ENCODE data around the gene DNM1.

DNM1 gene

DNA sequence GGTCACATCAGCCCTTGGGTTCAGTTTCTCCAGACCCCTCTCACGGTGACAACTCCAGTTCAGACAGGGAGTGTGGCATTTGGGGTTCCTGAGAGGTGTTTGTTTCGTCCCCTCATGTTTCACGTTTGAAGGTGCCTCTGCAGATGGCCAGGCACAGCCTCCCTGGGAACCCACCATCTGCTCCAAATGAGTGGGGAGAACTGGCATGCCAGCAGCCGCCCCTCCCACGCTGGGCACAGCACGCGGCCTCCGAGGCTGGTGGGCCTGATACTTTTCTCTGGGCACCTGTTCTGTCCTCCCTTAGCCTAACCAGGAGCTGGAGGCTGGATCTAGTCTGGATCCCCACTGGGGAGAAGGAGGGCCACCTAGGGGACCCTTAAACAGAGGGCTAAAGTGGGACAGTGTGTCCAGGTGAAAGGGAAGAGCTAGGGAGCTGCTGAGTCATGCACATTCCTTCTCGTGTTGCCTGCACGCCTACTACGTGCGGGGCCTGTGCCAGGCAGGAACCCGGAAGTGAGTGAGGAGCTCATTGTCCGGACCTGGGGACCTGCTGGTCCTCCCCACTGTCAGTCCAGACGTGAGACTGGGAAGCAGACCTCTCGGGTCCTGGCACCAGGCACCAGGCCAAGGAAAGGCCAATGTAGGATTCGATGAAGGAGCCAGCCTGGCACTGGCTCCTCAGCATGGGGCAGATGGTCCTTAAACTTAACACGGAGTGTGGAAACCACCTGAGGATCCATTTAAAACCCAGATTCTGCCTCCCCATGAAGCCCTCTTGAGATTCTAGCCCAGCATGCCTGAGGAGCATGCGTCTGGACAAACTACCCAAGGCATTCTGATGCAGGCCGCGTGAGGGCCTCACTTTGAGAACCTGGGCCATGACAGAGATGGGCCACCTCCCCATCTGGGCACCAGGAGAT is 11.7 kb downstream of the DNM1 start:
- Histone ChIP-seq H3K9ac (ENCODE audit: low read depth in 1 of 2, low read length in 2 of 2) (no peak overlapping the region), H3K4me1 (ENCODE audit: control insufficient read depth in 2 of 2, insufficient read depth in 2 of 2, low read length in 2 of 2) (peaks cover 6 to 21% of the 10 kb centered on the region in 2 donors), H3K4me3 (ENCODE audit: low read length in 2 of 2) (no peak overlapping the region), H3K36me3 (ENCODE audit: control insufficient read depth in 2 of 2, insufficient read depth in 2 of 2, low read length in 2 of 2) (no peaks in the 10 kb centered on the region), H3K9me3 (ENCODE audit: control insufficient read depth in 2 of 2, low read length in 2 of 2) (no peaks in the 10 kb centered on the region), H3K27me3 (ENCODE audit: control insufficient read depth in 2 of 2, insufficient read depth in 2 of 2, low read length in 2 of 2) (no peaks in the 10 kb centered on the region), H3K27ac (ENCODE audit: low read depth in 2 of 2, low read length in 2 of 2) (peak overlapping the region; percentile 18 to 52)

GRCh38 chr9:128215491-128216409 is 12.6 kb downstream of the DNM1 start:
- H3K4me3 ChIP-seq (ENCODE audit: low read length in 2 of 2) = no peak overlapping the region
- H3K9me3 ChIP-seq (ENCODE audit: control insufficient read depth in 2 of 2, low read length in 2 of 2) = no peaks in the 10 kb centered on the region
- peak overlapping the region; percentile 18 to 52 for H3K27ac ChIP-seq (ENCODE audit: low read depth in 2 of 2, low read length in 2 of 2)
- no peak overlapping the region for H3K9ac ChIP-seq (ENCODE audit: low read depth in 1 of 2, low read length in 2 of 2)
- H3K4me1 ChIP-seq (ENCODE audit: control insufficient read depth in 2 of 2, insufficient read depth in 2 of 2, low read length in 2 of 2) = peaks cover 6 to 21% of the 10 kb centered on the region in 2 donors
- no peaks in the 10 kb centered on the region for H3K27me3 ChIP-seq (ENCODE audit: control insufficient read depth in 2 of 2, insufficient read depth in 2 of 2, low read length in 2 of 2)
- H3K36me3 ChIP-seq (ENCODE audit: control insufficient read depth in 2 of 2, insufficient read depth in 2 of 2, low read length in 2 of 2) = peaks cover 0 to 3% of the 10 kb centered on the region in 2 donors

GRCh38 chr9:128216781-128217553 is 13.8 kb downstream of the DNM1 start:
- Histone ChIP-seq H3K4me3 (ENCODE audit: low read length in 2 of 2) (no peak overlapping the region), H3K9me3 (ENCODE audit: control insufficient read depth in 2 of 2, low read length in 2 of 2) (no peaks in the 10 kb centered on the region), H3K4me1 (ENCODE audit: control insufficient read depth in 2 of 2, insufficient read depth in 2 of 2, low read length in 2 of 2) (peaks cover 6 to 11% of the 10 kb centered on the region in 2 donors), H3K36me3 (ENCODE audit: control insufficient read depth in 2 of 2, insufficient read depth in 2 of 2, low read length in 2 of 2) (peaks cover 0 to 3% of the 10 kb centered on the region in 2 donors), H3K27ac (ENCODE audit: low read depth in 2 of 2, low read length in 2 of 2) (peak overlapping the region in 1 of 2 donors; percentile 17), H3K9ac (ENCODE audit: low read depth in 1 of 2, low read length in 2 of 2) (no peak overlapping the region), H3K27me3 (ENCODE audit: control insufficient read depth in 2 of 2, insufficient read depth in 2 of 2, low read length in 2 of 2) (no peaks in the 10 kb centered on the region)

GRCh38 chr9:128218172-128218517 is 15.0 kb downstream of the DNM1 start:
- peaks cover 0 to 3% of the 10 kb centered on the region in 2 donors for H3K36me3 ChIP-seq (ENCODE audit: control insufficient read depth in 2 of 2, insufficient read depth in 2 of 2, low read length in 2 of 2)
- H3K9ac ChIP-seq (ENCODE audit: low read depth in 1 of 2, low read length in 2 of 2) = peak overlapping the region; percentile 49 to 63
- peak overlapping the region; percentile 68 to 76 for H3K4me3 ChIP-seq (ENCODE audit: low read length in 2 of 2)
- peaks cover 6 to 10% of the 10 kb centered on the region in 2 donors for H3K4me1 ChIP-seq (ENCODE audit: control insufficient read depth in 2 of 2, insufficient read depth in 2 of 2, low read length in 2 of 2)
- H3K27ac ChIP-seq (ENCODE audit: low read depth in 2 of 2, low read length in 2 of 2) = peak overlapping the region in 1 of 2 donors; percentile 38
- no peaks in the 10 kb centered on the region for H3K9me3 ChIP-seq (ENCODE audit: control insufficient read depth in 2 of 2, low read length in 2 of 2)
- H3K27me3 ChIP-seq (ENCODE audit: control insufficient read depth in 2 of 2, insufficient read depth in 2 of 2, low read length in 2 of 2) = no peaks in the 10 kb centered on the region

DNA sequence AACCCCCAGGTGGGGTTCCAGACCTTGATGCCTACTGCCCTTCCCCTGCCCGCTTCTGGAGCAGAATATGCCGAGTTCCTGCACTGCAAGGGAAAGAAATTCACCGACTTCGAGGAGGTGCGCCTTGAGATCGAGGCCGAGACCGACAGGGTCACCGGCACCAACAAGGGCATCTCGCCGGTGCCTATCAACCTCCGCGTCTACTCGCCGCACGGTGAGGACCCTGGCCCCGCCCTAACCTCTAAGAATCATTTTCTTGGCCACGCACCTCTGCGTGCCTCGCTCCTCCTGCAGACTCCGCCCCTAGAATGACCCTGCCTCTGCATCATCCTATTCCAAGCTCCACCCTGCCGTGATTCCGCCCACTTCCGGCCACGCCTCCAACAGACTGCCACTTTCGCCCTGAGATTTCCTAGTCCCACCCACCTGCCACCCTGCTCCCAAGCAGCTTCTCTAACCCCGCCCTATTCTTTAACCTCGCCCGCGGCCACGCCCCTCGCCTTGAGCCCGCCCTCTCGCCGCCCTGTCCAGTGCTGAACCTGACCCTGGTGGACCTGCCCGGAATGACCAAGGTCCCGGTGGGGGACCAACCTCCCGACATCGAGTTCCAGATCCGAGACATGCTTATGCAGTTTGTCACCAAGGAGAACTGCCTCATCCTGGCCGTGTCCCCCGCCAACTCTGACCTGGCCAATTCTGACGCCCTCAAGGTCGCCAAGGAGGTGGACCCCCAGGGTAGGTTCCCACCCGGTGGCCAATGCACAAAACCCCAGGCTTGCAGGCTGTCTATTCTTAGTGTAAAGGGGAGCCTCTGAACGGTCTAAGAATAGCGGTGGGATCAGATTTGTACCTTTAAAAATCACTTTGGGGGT is 15.6 kb downstream of the DNM1 start:
- peak overlapping the region; percentile 49 to 63 for H3K9ac ChIP-seq (ENCODE audit: low read depth in 1 of 2, low read length in 2 of 2)
- H3K9me3 ChIP-seq (ENCODE audit: control insufficient read depth in 2 of 2, low read length in 2 of 2) = no peaks in the 10 kb centered on the region
- peaks cover 0 to 3% of the 10 kb centered on the region in 2 donors for H3K36me3 ChIP-seq (ENCODE audit: control insufficient read depth in 2 of 2, insufficient read depth in 2 of 2, low read length in 2 of 2)
- peak overlapping the region; percentile 68 to 76 for H3K4me3 ChIP-seq (ENCODE audit: low read length in 2 of 2)
- peaks cover 6 to 10% of the 10 kb centered on the region in 2 donors for H3K4me1 ChIP-seq (ENCODE audit: control insufficient read depth in 2 of 2, insufficient read depth in 2 of 2, low read length in 2 of 2)
- peak overlapping the region in 1 of 2 donors; percentile 38 for H3K27ac ChIP-seq (ENCODE audit: low read depth in 2 of 2, low read length in 2 of 2)
- no peaks in the 10 kb centered on the region for H3K27me3 ChIP-seq (ENCODE audit: control insufficient read depth in 2 of 2, insufficient read depth in 2 of 2, low read length in 2 of 2)

DNA sequence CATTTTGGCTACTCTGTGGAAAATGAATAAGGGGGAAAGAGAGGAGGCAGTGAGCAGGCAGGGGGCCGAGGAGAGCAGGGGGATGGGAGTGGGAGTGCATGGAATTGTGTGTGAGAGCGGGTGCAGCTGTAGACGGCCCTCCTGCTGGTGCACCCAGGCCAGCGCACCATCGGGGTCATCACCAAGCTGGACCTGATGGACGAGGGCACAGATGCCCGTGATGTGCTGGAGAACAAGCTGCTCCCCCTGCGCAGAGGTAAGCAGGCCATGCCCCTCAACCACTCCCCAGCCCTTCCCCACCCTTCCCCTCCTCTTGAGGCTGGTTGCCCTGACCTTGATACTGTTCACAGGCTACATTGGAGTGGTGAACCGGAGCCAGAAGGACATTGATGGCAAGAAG is 16.7 kb downstream of the DNM1 start:
- no peaks in the 10 kb centered on the region for H3K9me3 ChIP-seq (ENCODE audit: control insufficient read depth in 2 of 2, low read length in 2 of 2)
- H3K9ac ChIP-seq (ENCODE audit: low read depth in 1 of 2, low read length in 2 of 2) = no peak overlapping the region
- no peaks in the 10 kb centered on the region for H3K27me3 ChIP-seq (ENCODE audit: control insufficient read depth in 2 of 2, insufficient read depth in 2 of 2, low read length in 2 of 2)
- H3K27ac ChIP-seq (ENCODE audit: low read depth in 2 of 2, low read length in 2 of 2) = no peak overlapping the region
- no peak overlapping the region for H3K4me3 ChIP-seq (ENCODE audit: low read length in 2 of 2)
- H3K4me1 ChIP-seq (ENCODE audit: control insufficient read depth in 2 of 2, insufficient read depth in 2 of 2, low read length in 2 of 2) = peaks cover 6 to 10% of the 10 kb centered on the region in 2 donors
- peaks cover 0 to 3% of the 10 kb centered on the region in 2 donors for H3K36me3 ChIP-seq (ENCODE audit: control insufficient read depth in 2 of 2, insufficient read depth in 2 of 2, low read length in 2 of 2)

- Histone ChIP-seq H3K9ac (ENCODE audit: low read depth in 1 of 2, low read length in 2 of 2) (no peak overlapping the region), H3K4me3 (ENCODE audit: low read length in 2 of 2) (no peak overlapping the region), H3K27ac (ENCODE audit: low read depth in 2 of 2, low read length in 2 of 2) (no peak overlapping the region), H3K4me1 (ENCODE audit: control insufficient read depth in 2 of 2, insufficient read depth in 2 of 2, low read length in 2 of 2) (peaks cover 6 to 10% of the 10 kb centered on the region in 2 donors), H3K27me3 (ENCODE audit: control insufficient read depth in 2 of 2, insufficient read depth in 2 of 2, low read length in 2 of 2) (no peaks in the 10 kb centered on the region), H3K9me3 (ENCODE audit: control insufficient read depth in 2 of 2, low read length in 2 of 2) (no peaks in the 10 kb centered on the region), H3K36me3 (ENCODE audit: control insufficient read depth in 2 of 2, insufficient read depth in 2 of 2, low read length in 2 of 2) (peaks cover 0 to 3% of the 10 kb centered on the region in 2 donors)
These were observed 18.8 kb downstream of the DNM1 start for GRCh38 chr9:128222026-128222425.

- Histone ChIP-seq H3K9me3 (ENCODE audit: control insufficient read depth in 2 of 2, low read length in 2 of 2) (no peaks in the 10 kb centered on the region), H3K27ac (ENCODE audit: low read depth in 2 of 2, low read length in 2 of 2) (no peak overlapping the region), H3K4me3 (ENCODE audit: low read length in 2 of 2) (no peak overlapping the region), H3K4me1 (ENCODE audit: control insufficient read depth in 2 of 2, insufficient read depth in 2 of 2, low read length in 2 of 2) (peaks cover 5 to 9% of the 10 kb centered on the region in 2 donors), H3K9ac (ENCODE audit: low read depth in 1 of 2, low read length in 2 of 2) (no peak overlapping the region), H3K27me3 (ENCODE audit: control insufficient read depth in 2 of 2, insufficient read depth in 2 of 2, low read length in 2 of 2) (no peaks in the 10 kb centered on the region), H3K36me3 (ENCODE audit: control insufficient read depth in 2 of 2, insufficient read depth in 2 of 2, low read length in 2 of 2) (peaks cover 0 to 3% of the 10 kb centered on the region in 2 donors)
These were observed 19.9 kb downstream of the DNM1 start for GRCh38 chr9:128222880-128223670.
